OCI-LY7 (cell line): ENCODE measurements around the gene PER3. TPM values are rescaled to one million over a fixed set of nuclear protein-coding genes. Genes with fewer than 3 reads are reported as not detected.

Experiments used
- Bru-seq: library from RNA; stranded (reverse); fragments of 400-500 nt; gene quantifications from one replicate; lab custom pipeline; 2021; lab: Mats Ljungman, UMichigan
- BruChase-seq, 2 experiments: library from RNA; stranded (reverse); fragments of 400-500 nt; gene quantifications; one replicate each; lab custom pipeline; 2021; lab: Mats Ljungman, UMichigan
- BruUV-seq: library from RNA; stranded (reverse); fragments of 400-500 nt; replicated peaks from 2 replicates; lab custom pipeline; 2021; lab: Mats Ljungman, UMichigan
- CTCF ChIA-PET: fragments of 300-600 bp; sonication (Branson Sonifier 250); formaldehyde crosslinking; loops from one replicate; lab custom pipeline; 2022; ENCODE audit warnings: antibody characterized with exemption; ENCODE audit not compliant: unreplicated experiment; lab: Charles Lee
- POLR2A ChIA-PET: fragments of 300-600 bp; sonication (Branson Sonifier 250); formaldehyde crosslinking; loops from one replicate; lab custom pipeline; 2022; ENCODE audit warnings: antibody characterized with exemption; lab: Charles Lee
- DNase-seq: peaks from one replicate; pipeline ENCODE4 v3.0.0-alpha.2; 2015; ENCODE audit warnings: low spot score
- H2AFZ ChIP-seq: fragments of 200-600 bp; sonication (generic), shearing (Covaris generic); 2 replicates; pipeline ENCODE4 v1.6.1; 2014; ENCODE audit warnings: mild to moderate bottlenecking, antibody characterized with exemption, low read length, moderate library complexity
- H3K27ac ChIP-seq: fragments of 200-600 bp; sonication (generic); 2 replicates; pipeline ENCODE4 v1.5.1; 2014; ENCODE audit warnings: mixed run types, low read depth, mild to moderate bottlenecking, moderate library complexity, low read length, inconsistent platforms; ENCODE audit not compliant: poor library complexity, severe bottlenecking
- H3K36me3 ChIP-seq: fragments of 200-600 bp; sonication (generic); 2 replicates; pipeline ENCODE4 v1.6.1; 2014; ENCODE audit warnings: mild to moderate bottlenecking, antibody characterized with exemption, low read length, moderate library complexity, mixed read lengths; ENCODE audit not compliant: insufficient read depth
- H3K4me1 ChIP-seq: fragments of 200-600 bp; sonication (generic); 2 replicates; pipeline ENCODE4 v1.5.1; 2014; ENCODE audit warnings: mild to moderate bottlenecking, low read length; ENCODE audit not compliant: insufficient read depth, poor library complexity, severe bottlenecking
- H3K4me2 ChIP-seq: fragments of 200-600 bp; sonication (generic); 2 replicates; pipeline ENCODE4 v1.6.1; 2014; ENCODE audit warnings: mild to moderate bottlenecking, low read length
- H3K4me3 ChIP-seq: fragments of 200-600 bp; sonication (generic); 2 replicates; pipeline ENCODE4 v1.5.1; 2014; ENCODE audit warnings: mild to moderate bottlenecking, low read depth, low read length; ENCODE audit not compliant: poor library complexity, severe bottlenecking
- H3K79me2 ChIP-seq: fragments of 200-600 bp; sonication (generic); 2 replicates; pipeline ENCODE4 v1.6.1; 2016; ENCODE audit warnings: low read depth, mild to moderate bottlenecking, low read length, moderate library complexity, mixed read lengths; ENCODE audit not compliant: insufficient read depth
- H3K9me2 ChIP-seq: fragments of 200-600 bp; sonication (generic); 2 replicates; pipeline ENCODE4 v1.6.1; 2016; ENCODE audit warnings: mild to moderate bottlenecking, low read length, mixed read lengths; ENCODE audit not compliant: insufficient read depth
- H3K9me3 ChIP-seq: fragments of 200-600 bp; sonication (generic); 2 replicates; pipeline ENCODE4 v1.6.1; 2014; ENCODE audit warnings: mild to moderate bottlenecking, mixed run types, low read length, mixed read lengths
- H4K20me1 ChIP-seq: fragments of 200-600 bp; sonication (generic); 2 replicates; pipeline ENCODE4 v1.6.1; 2014; ENCODE audit warnings: mild to moderate bottlenecking, antibody characterized with exemption, low read length, moderate library complexity, mixed read lengths; ENCODE audit not compliant: insufficient read depth
- EZH2phosphoT487 ChIP-seq: fragments of 200-600 bp; sonication (generic); IDR thresholded peaks from 2 replicates; pipeline ENCODE4 v1.6.1; 2018; ENCODE audit warnings: low read depth, borderline replicate concordance, mild to moderate bottlenecking, mixed run types, antibody characterized with exemption, low read length, moderate library complexity, mixed read lengths
- intact Hi-C: fragments of 100-400 bp; cut with micrococcal nuclease; formaldehyde crosslinking; loops from one replicate; pipeline ENCODE4 v1.10.0; 2022; ENCODE audit not compliant: unreplicated experiment
- long read RNA-seq: library from polyadenylated mRNA; stranded (forward); transcript quantifications from one replicate; pipeline ENCODE4 v2.0.0, GENCODE V29; 2022
- total RNA-seq, 2 experiments: library from RNA; depleted of rRNA in 1 of 2; stranded (reverse); fragments of >200 nt in 1 of 2; shearing (Covaris generic) in 1 of 2; gene quantifications; 2 replicates each; pipeline ENCODE4 v1.2.3, GENCODE V29; 2014 to 2022
- TF ChIP-seq, protein P1 (sequence below): fragments of 200-600 bp; sonication (generic); conservative IDR thresholded peaks from 2 replicates; pipeline ENCODE4 v1.5.1; 2014; ENCODE audit warnings: mild to moderate bottlenecking, antibody characterized with exemption, low read length, moderate library complexity, mixed read lengths

PER3 gene
- total RNA-seq (2014; rRNA removed; shearing (Covaris generic)) (9.0 and 12.0 TPM in 2 replicates), total RNA-seq (2022) (13.1 and 15.9 TPM in 2 replicates), Bru-seq, nascent RNA (percentile 52 among the genes with signal in this experiment), BruChase-seq, experiment 1, labeled RNA remaining after a 6-hour chase (percentile 58 among the genes with signal in this experiment), BruChase-seq, experiment 2, labeled RNA remaining after a 2-hour chase (percentile 65 among the genes with signal in this experiment)
- long read RNA-seq, partial matches to known transcripts = 9 of 46 reads
- long read RNA-seq, other reads (novel, unspliced or antisense) = 37 of 46 reads

DNA sequence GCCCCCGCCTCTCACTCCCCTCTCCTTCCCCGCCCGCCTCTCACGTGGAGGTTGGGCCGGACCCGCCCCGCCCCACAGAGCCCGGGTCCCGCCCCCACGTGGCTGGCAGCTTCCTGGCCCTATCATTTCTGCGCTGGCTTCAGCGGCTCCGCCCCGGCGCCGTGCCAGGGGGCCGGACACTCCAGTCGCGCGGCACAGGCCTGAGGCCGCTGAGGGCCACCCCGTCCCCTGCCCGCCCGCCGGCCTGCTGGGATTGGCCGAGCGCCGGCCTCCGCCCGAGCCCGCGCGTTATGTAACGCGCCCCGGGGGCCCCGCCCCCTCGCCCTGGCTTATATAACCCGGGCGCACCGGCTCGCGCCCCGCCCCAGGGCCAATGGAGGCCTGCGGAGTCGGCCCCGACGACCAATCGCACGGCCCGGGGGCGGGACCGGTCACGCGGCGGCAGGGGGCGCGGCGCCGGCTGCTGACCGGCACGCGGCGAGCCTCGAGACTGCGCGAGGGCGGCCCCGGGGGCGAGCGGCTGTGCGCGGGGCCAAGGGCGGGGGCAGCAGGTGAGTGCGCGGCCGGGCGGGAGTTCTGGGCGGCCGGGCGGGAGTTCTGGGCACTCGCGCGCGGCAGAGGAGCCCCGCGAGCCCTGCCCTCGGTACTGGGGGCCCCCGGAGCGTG, at the start of gene PER3:
PER3 (plus strand) TSS at position 466 of the 666 bp plus-strand sequence. CDS start 587 bp downstream, outside the sequence.
- intact Hi-C loops = no loop called here
- ChIA-PET CTCF (no interaction called here), POLR2A (no interaction called here)
- H3K4me3 ChIP-seq = peak within 1 kb of the TSS; percentile 66
- H3K79me2 ChIP-seq = no peaks in the 10 kb centered on the region
- peaks cover 19% of the 10 kb centered on the region; the same call in 1 of the 2 replicates for H3K36me3 ChIP-seq
- H2AFZ ChIP-seq = peak within 1 kb of the TSS; percentile 86
- peaks cover 8% of the 10 kb centered on the region for H3K4me1 ChIP-seq
- TF ChIP-seq, protein P1, sequence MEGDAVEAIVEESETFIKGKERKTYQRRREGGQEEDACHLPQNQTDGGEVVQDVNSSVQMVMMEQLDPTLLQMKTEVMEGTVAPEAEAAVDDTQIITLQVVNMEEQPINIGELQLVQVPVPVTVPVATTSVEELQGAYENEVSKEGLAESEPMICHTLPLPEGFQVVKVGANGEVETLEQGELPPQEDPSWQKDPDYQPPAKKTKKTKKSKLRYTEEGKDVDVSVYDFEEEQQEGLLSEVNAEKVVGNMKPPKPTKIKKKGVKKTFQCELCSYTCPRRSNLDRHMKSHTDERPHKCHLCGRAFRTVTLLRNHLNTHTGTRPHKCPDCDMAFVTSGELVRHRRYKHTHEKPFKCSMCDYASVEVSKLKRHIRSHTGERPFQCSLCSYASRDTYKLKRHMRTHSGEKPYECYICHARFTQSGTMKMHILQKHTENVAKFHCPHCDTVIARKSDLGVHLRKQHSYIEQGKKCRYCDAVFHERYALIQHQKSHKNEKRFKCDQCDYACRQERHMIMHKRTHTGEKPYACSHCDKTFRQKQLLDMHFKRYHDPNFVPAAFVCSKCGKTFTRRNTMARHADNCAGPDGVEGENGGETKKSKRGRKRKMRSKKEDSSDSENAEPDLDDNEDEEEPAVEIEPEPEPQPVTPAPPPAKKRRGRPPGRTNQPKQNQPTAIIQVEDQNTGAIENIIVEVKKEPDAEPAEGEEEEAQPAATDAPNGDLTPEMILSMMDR = no peak
- TF ChIP-seq EZH2phosphoT487 = no peak
- BruUV-seq = no TSS peak
- H4K20me1 ChIP-seq = no peaks in the 10 kb centered on the region
- H3K9me2 ChIP-seq = no peaks in the 10 kb centered on the region
- peak within 1 kb of the TSS; percentile 78 for H3K4me2 ChIP-seq
- peak within 1 kb of the TSS; percentile 38 for H3K27ac ChIP-seq
- peak; percentile 89 for DNase-seq
- no peaks in the 10 kb centered on the region for H3K9me3 ChIP-seq

DNA sequence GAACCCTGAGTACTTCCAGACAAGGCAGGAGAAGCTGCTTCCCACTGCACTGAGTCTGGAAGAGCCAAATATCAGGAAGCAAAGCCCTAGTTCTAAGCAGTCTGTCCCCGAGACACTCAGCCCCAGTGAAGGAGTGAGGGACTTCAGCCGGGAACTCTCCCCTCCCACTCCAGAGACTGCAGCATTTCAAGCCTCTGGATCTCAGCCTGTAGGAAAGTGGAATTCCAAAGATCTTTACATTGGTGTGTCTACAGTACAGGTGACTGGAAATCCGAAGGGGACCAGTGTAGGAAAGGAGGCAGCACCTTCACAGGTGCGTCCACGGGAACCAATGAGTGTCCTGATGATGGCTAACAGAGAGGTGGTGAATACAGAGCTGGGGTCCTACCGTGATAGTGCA, 46.0 kb upstream of the PER3 start:
- Histone ChIP-seq H4K20me1 (no peaks in the 10 kb centered on the region), H3K36me3 (no peaks in the 10 kb centered on the region), H2AFZ (no peak overlapping the region), H3K4me1 (no peaks in the 10 kb centered on the region), H3K79me2 (no peaks in the 10 kb centered on the region), H3K9me3 (no peaks in the 10 kb centered on the region), H3K4me3 (no peak overlapping the region), H3K27ac (no peak overlapping the region), H3K9me2 (no peaks in the 10 kb centered on the region), H3K4me2 (no peak overlapping the region)
- CTCF ChIA-PET = no interaction called here
- TF ChIP-seq, protein P1 = no peak
- no peak for TF ChIP-seq EZH2phosphoT487
- no peak for DNase-seq
- POLR2A ChIA-PET = no interaction called here
- intact Hi-C loops = no loop called here
- no TSS peak for BruUV-seq

DNA sequence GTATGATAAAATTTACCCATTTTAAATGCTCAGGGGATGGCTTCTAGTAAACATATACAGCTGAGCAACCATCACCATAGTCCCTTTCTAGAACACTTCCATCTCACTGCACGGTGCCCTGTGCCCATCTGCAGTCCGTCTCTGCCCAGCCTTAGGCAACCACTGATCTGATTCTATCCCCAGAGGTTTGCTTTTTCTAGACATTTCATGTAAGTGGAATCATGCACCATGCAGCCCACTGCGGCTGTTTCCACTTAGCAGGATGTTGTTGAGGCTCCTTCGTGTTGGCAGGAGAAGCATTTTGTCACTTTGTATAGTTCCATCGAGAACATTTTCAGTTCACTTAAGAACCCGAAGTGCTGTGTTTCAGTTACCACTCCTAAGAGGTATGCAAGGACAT, 40.7 kb upstream of the PER3 start:
- ChIA-PET POLR2A (interaction anchor here (0.5 to 1.0 kb wide), 5 partner anchors 14 to 88 kb away, joined by 3 to 5 read pairs (median 3); partner anchors contain the start of gene VAMP3), CTCF (no interaction called here)
- DNase-seq = no peak
- TF ChIP-seq EZH2phosphoT487 = no peak
- TF ChIP-seq, protein P1 = no peak
- intact Hi-C loops = no loop called here
- H2AFZ ChIP-seq = no peak overlapping the region
- no peaks in the 10 kb centered on the region for H4K20me1 ChIP-seq
- H3K4me3 ChIP-seq = no peak overlapping the region
- no peak overlapping the region for H3K4me2 ChIP-seq
- no peak overlapping the region for H3K27ac ChIP-seq
- H3K36me3 ChIP-seq = no peaks in the 10 kb centered on the region
- no peaks in the 10 kb centered on the region for H3K9me3 ChIP-seq
- H3K9me2 ChIP-seq = no peaks in the 10 kb centered on the region
- no TSS peak for BruUV-seq
- no peaks in the 10 kb centered on the region for H3K79me2 ChIP-seq
- no peaks in the 10 kb centered on the region for H3K4me1 ChIP-seq
